HG03457 (cell line): ENCODE measurements around the gene CLCN2.

Experiments
- ATAC-seq: cut with Tn5 transposase; IDR thresholded peaks from one replicate; pipeline ENCODE4 v1.9.1; 2021; ENCODE audit warnings: moderate number of reproducible peaks; ENCODE audit not compliant: unreplicated experiment

The CLCN2 gene

DNA sequence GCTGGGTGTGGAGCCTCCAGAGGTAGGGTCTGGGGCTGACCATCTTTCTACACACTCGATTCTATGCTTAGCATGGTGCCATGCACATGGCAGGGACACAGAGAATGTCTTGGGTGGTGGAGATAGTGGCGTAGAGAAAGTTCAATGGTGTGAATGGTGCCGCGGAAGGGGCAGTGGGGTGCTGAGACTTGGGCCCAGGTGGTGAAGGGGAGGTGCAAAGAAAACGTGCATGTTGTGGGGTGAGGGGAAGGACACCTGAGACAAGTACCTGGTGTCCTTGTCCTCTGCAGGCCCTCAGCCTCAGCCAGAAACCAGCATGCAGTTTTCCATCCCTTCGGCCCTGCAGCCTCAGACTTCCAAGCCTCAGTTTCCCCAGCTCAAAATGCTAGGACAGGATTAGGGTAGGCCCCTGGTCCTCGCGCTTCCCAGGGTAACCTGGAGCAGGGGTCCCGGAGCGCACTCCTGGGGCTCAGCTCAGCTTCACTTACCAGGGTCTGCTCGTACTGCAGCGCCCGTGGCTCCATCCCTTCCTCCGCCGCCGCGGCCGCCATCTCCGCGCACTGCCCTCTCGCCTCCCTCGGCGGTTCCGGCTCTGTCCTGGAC lies 375 bp downstream of the CLCN2 start:
- no peak for ATAC-seq

DNA sequence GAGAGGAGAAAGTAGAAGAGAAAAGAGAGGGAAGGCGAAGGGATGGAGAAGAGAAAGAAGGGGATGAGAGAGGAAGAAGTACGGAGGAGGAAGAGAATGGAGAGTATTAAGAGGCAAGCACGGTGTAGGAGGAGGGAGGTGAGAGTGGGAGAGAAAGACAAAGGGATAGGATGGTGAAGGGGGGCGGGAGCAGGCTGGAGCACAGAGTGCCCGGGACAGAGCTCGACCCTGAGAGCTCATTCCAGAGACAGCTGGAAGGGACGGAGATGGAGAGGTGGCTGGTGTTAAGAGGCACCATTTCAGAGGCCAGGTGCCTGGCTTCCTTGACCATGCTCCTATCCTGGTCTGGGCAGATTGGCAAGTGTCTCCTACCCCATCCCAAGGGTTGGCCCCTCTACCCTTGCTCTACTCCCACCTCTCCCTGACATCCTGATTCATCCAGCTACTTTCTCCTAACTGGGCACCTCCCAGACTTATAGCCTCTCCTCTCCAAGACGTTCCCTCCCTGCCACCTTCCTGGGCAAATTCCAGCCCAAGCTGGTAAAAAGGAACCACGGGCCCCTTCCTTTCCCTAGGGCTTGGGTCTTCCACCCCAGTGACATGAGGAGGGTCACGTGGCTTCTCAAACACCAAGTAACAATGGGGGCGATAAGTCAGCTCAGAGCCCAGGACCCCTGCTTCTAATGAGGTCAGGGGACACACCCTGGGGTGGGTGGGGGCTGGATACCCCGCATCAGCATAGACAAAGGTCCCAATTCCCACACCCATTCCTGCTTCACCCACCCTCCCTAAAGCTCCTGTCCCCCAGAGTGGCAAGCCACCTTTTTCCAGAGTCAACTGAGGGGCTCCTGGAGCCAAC lies 1.1 kb downstream of the CLCN2 start:
- no peak for ATAC-seq

DNA sequence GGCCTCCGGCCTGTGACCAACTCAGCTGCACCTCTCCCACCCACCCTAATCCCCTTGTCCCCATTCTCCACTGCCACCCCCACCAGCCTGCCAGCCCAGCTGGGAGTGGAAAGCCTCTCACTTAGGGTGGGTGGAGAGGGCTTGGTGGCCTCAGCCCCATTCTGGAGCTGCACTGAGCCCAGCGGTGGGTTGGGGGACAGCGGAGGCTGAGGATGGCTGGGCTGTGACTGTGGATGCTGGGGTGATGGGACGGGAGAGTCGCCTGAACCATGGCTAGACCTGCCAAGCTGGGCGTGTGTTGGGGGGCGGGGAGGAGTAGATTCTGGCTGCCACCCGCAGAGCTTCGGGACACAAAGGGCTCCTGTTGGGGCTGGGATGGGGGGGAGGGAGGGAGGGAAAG lies 1.8 kb downstream of the CLCN2 start:
- ATAC-seq, result no peak

DNA sequence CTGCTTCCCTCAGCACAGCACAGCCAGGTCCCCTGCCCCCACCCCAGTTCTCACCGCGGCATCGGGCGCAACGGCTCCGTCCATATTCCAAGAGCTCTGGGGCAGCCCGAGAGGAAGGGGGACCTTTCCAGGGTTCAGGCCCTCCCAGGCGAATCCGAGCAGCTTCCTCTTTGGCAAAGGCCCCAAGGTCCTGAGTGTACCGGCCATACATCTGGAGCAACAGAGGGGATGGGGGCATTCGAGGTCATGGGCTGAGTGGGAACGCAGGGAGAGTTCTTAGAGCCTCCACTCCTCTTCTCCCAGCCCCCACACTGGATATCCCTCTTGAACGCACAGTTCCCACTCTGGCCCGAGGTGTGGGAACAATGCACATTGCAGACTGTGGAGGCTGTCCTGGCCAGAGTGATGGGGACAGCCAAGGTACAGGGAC lies 2.5 kb downstream of the CLCN2 start:
- ATAC-seq, result no peak

DNA sequence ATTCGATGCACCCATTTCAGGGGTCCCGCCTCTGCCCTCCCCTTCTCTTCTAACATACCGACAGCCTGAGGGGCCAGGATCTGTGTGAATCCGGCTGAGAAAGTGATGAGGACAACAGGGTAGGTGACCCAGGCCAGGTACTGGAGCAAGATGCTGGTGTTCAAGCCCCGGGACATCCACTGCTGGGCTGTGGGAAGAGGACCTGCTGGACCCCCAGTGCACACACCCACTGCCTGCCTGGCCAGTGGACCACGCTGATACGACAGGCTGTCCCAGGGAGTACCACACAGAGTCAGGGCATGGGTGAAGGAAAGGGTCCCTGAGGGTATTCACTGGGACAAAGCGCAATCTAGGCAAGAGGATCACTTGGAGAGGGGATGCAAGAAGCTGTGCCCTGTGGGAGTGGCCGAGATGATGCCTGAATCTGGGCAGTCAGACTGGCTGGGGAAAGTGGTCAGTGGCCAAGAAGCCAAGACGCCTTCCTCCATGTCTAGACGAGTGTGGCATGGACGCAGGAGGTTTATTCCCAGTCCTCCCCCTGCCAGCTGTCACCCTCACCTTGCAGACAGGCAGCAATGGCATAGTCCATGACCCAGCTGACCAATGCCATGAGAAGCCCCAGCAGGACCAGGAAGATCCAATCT lies 3.2 kb downstream of the CLCN2 start:
- ATAC-seq, result no peak

DNA sequence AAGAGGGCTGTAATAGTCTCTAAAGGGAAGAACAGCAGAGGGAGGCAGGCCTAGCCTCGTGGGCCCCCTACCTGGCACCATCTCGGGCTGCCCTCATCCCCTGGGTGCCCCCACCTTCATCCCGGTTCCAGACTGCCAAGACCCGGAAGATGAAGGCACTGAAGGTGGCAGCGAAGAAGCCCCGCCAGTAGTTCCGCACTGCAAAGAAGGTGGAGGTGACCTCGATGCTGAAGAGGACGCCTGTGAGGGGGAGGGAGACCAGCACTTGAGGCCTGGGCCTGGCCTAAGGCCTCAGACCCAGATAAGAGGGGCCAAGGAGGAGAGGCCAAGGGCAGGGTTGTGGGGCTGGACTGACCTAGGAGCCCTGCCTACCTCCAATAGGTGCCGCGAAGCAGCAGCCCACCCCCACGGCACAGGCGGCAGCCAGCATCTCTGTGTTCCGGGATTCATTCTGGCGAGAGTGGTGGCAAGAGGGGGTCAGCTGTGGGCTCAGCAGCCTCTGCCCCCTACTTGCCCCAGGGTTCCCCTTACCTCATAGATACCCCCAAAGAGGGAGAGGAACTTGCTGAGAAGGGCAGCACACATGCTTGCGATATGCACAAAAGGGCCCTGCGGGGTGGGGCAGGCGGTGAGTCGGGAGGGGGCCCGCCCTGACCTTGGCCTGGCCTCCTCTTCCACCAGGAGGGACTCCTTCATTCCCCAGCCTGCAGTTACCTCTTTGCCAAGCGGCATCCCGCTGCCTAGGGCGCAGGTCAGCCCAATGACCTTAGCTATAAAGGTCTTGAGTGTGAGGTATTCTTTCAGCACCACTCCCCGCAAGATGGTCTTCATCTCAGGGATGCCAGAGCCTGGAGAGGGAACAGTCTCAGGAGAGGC lies 3.9 kb downstream of the CLCN2 start:
- ATAC-seq, result no peak

DNA sequence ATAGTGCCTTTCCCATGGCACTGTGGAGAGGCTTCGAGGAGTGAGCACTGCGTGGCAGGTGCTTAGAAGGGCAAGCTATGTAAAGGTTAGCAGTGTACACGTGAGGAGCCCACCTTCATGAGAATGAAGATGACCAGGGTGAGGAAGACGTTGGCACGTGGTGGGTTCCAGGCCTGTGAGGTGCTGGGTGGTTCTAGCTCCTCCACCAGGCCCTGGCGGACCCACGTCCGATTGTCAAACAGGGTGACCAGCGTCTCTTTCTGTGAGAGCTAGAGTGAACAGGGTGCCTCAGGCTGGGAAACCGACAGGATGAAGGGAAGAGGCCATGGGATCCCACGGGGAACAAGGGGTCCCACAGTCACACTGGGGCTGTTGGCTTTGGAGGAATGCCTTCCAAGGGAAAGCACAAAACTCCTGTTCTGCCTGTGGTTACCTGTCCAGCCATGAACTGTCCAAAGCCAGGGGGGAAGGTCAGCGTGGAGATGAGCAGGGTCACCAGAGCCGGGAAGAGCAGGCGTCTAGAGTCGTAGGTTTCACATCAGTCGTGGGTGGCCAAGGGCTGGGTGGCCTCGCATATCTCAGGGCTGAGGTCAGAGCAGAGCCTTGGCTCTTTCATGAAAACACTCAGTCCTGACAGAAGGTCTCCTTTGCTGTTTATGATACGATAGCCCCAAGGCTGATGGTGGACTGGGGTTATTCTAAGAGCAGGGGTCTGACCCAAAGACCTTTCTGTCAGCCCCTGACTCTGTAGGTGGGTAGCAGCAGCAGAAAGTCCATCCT lies 6.0 kb downstream of the CLCN2 start:
- ATAC-seq, result no peak

DNA sequence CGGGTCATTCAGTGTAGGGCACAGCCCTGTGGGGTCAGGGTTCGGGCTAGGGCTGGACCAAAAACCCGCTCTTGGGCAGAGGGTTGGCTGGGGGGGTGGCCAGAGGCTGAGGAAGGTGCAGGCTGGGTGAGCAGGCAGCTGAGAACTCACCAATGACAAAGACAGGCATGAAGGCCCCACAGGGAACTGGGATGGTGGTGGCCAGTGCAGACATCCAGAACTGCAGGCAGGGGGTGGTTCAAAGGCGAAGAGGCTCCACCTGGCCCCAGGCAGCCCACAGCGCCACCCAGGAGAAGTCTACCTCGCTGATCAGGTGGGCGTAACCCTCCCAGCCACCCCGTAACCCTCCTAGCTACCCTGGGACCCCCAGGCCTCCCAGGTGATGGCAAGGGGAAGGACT lies 6.7 kb downstream of the CLCN2 start:
- ATAC-seq, result no peak

DNA sequence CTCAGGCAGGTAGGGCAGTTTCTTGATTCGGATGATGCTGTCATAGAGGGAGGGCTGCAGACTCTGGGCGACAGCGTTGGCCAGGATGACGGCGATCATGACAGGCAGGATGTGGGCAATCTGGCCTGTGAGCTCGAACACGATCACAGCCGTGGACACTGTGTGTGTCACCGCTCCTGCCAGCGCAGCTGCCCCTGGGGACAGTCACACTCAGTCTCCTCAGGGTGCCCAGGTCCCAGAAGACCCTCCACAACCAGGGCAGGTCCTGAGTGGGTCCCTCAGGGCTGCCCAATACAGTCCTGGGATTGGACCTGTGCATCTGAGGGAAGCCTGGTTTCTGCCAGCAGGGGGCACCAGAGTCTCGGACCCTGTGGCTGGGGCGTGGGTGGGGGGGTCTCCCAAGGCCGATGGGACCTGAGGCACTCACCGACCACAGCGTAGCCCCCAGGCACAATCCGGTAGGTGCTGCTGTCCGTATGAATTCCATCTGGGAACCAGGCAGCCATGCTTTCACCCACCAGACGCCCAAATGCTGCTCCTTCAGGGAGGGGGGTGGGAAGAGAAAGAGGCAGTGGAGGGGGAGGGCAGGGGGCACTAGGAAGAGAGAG lies 7.2 kb downstream of the CLCN2 start:
- ATAC-seq, result no peak

DNA sequence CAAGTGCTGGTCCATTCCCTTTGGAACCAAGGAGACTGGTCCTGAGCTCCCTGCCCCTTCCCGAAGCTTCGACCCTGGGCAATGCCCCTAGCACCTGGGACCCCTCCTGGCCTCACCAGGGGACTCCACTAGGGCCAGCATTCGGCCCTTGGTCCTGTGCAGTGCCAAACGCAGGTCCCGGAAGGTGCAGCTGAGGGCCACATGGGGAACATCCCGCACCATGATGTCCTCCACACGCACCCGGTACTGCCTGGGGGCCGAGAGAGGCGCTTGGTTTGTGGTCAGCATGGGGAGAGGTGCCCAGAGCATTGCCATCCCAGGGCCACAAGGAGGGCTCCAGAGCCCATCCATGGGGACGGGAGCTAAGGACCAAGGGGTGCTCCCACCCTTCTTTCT lies 7.9 kb downstream of the CLCN2 start:
- ATAC-seq, result no peak

DNA sequence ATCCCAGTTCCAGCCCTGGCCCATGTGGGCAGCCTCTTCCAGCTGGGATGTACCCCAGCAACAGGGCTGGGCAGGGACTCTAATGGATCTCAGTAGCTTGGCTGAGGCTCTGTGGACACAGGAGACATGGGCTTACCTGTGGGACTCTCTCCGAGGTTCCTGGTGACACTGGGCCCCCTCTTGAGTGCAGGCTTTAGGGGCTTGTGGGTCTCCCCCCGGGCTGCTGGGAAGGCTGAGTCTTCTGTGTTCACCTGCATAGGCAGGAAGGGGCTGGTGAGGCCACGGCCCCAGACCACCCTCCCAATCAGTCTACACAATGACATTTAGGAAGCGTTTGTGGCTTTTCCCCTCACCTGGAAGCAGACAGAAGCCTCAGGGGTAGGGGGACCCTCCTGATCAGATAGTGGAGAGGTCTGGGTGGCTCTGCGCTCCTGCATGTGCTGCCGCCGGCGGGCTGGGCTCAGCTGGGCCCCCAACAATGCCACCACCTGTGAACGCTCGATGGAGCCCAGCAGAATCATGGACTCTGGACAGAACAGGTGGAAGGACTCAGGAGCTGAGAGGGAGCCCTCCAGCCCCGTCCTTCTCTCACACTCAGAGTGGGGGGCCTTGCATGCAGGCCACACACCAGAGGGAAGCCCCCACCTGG lies 8.4 kb downstream of the CLCN2 start:
- ATAC-seq, result no peak

DNA sequence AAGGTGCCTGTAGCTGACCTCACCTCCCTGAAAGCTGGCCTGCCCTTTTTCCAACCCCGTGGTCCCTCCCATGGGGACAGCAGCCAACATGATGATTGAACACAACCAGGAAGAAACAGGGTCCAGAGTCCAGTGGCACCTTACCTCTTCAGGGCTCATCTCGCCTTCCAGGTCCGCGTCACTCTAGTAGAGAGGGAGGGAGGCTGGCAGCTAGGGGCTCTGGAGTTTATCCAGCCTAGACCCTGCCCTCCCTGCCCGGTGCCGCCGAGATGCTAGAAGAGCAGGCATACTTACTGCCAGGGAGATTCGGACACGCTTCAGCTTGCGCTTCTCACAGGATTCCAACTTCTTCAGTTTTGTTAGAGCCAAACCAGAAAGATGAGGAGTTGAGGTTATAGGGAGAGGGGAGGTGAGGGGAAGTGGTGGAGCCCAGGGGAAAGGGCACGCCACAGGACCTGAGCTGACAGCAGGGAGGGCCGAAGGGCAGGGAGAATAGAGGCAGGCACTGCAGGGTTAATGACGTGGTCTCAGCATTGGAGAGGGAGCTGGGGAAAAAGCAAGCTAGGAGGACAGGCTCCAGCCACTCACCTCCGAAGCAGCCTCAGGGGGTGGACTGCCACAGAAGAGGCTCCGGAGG lies 9.1 kb downstream of the CLCN2 start:
- ATAC-seq, result no peak

DNA sequence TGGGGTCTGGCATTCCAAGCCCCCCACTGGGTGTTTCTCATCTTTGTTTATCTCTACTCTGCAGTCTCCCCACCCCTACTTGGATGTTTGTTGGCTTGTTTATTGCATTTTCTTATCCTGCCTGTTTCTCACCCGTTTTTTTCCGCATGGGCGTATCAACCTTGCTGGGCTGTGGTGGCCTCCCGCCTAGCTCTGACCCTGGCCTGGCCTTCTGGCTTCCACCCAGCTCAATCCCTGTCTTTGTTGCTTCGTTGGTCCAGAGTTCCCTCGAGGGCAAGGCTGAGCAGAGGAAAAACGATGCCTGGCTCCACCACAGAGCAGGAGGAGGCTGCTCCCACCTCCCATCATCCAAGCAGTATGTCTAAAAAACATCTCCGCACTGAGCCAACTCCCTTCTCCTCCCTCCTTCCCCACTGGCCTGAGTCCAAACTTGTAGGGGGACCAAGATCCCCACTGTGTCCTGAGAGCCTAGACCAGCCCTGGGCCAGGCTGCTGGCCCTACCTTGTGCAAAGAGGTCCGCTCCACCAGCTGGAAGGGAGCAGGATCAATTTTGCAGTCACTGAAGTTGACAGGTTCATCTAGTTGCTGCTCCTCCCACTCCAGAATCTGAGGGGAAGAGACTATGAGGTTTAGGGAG lies 9.8 kb downstream of the CLCN2 start:
- ATAC-seq, result no peak

DNA sequence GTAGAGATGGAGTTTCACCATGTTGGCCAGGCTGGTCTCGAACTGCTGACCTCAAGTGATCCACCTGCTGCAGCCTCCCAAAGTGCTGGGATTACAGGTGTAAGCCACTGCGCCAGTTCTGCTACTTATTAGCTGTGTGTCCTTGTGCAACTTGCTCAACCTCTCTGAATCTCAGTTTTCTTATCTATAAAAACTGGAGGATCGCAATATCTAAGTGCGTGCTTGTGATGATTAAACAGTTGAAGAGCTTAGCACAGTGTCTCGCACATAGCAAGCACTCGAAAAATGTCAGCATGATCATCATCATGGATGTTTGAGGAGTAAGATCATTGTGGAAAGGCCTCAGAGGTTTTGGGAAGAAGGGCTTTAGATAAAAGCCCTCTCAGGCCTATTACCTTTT lies 10.8 kb downstream of the CLCN2 start:
- ATAC-seq, result no peak

DNA sequence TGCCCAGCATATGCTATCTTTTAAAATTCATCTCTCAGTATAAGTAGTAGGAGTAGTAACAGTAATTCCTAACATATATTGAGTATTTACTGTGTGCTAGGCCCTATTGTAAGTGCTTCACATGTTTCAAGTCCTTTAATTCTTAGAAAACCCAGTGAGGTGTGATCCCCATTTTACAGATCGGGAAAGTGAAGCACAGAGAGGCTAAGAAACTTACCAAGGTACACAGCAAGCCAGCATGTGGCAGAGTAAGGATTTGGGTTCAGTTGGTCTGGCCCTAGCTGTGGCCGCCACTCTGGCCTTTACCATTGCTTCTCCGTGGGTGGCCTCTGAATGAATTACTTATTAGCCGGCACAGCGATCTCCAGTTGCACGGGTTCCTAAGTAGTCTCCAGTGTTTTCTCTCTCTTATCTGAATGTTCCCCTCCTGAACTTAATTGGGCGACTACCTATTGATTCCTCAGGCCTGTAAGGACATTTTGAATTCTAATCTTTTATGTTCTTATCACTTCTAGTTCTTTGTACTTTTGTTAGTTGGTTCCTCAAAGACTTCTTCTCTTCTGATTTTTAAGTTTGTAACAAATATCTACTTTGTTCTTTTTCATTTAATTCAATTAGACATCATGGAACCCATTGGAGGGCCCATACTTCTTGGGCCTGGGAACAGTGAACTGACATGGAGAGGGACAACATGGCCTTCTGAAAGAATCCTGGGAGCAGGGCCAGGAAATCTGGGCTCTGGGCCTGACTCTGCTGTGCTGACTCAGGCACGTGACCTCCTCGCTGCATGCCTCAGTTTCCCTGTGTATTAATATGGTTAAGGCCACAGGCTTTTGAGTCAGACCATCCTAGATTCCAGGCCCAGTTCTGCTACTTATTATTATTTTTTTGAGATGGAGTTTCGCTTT lies 11.6 kb downstream of the CLCN2 start:
- no peak for ATAC-seq

DNA sequence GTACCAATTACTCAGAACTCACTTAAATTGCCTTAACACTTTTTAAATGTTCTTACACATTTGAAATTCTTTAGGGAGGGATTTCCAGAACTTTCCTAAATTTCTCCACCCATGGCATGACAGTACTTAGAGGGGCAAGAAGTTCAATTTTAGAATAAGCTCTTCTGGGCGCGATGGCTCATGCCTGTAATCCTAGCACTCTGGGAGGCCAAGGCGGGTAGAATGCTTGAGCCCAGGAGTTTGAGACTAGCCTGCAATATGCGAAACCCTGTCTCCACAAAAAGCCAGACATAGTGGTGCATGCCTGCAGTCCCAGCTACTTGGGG lies 13.4 kb downstream of the CLCN2 start:
- ATAC-seq, result no peak

DNA sequence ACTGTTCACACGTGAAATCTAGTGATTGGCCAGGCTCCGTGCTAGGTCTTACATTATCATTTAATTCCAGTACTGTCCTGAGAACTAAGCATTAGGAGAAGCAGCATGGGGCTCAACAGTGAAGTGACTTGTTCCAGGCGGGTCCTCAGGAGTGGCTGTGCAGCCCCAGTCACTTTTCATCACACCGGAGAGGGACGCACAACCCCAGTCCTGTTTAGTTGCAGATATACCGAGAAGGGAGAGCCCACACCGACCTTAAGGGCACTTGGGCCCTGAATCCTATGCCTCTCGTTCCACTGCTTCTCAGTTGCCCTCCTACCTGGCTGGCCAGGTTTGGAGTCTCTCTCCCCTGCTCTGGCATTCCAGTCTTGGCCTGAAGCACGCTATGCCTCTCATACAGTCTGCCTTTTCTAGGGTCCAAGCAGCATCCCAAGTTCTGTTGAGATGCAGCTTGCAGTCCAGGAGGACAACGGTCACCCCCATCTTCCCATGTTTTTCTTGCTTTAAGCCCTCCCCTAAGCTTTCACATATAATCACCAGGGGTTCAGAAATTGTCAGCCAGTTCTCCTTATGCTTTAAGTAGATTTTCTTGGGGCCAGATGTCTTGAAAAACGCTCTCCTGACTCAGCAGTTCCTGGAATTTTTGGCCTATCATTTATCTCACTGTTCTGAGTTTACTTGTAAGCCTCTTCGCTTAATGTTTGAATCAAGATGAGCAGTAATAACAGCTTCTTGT lies 13.9 kb downstream of the CLCN2 start:
- ATAC-seq, result no peak
